WI38 (cell line): Measurements from ENCODE around the gene SLC12A5.

Source experiments
- H3K4me3 ChIP-seq: 2 replicates; pipeline ENCODE4 v1.5.1; 2011; ENCODE audit warnings: low read depth, mild to moderate bottlenecking, control low read depth, low read length
- TF ChIP-seq, protein P1 (sequence below): IDR thresholded peaks from 2 replicates; pipeline ENCODE4 v1.5.1; 2012; ENCODE audit warnings: low read depth, mild to moderate bottlenecking, control low read depth, low read length

The SLC12A5 gene

GRCh38 chr20:46047821-46048220 is 18.8 kb downstream of the SLC12A5 start:
- no peak overlapping the region for H3K4me3 ChIP-seq
- TF ChIP-seq, protein P1, sequence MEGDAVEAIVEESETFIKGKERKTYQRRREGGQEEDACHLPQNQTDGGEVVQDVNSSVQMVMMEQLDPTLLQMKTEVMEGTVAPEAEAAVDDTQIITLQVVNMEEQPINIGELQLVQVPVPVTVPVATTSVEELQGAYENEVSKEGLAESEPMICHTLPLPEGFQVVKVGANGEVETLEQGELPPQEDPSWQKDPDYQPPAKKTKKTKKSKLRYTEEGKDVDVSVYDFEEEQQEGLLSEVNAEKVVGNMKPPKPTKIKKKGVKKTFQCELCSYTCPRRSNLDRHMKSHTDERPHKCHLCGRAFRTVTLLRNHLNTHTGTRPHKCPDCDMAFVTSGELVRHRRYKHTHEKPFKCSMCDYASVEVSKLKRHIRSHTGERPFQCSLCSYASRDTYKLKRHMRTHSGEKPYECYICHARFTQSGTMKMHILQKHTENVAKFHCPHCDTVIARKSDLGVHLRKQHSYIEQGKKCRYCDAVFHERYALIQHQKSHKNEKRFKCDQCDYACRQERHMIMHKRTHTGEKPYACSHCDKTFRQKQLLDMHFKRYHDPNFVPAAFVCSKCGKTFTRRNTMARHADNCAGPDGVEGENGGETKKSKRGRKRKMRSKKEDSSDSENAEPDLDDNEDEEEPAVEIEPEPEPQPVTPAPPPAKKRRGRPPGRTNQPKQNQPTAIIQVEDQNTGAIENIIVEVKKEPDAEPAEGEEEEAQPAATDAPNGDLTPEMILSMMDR: no peak

DNA sequence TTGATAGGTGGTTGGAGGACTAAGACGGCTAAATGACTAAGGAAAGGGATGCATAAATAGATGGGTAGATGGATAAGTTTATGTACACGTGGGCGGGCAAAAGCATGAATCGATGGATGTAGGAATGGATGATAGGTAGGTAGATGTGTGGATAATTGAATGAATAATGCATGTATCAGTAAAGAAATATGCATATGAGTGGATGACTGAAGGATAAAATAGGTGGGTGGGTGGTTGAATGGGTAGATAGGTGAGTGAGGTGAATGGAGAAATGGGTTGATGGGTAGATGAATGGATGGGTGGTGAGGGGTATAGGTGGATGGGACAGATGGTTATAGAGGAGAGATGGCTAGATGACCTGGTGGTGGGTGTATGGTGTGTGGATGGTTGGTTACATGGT is 20.2 kb downstream of the SLC12A5 start:
- TF ChIP-seq, protein P1: no peak
- H3K4me3 ChIP-seq: no peak overlapping the region

- TF ChIP-seq, protein P1: no peak
- H3K4me3 ChIP-seq: no peak overlapping the region
These were observed 20.8 kb downstream of the SLC12A5 start for GRCh38 chr20:46049815-46050214.

DNA sequence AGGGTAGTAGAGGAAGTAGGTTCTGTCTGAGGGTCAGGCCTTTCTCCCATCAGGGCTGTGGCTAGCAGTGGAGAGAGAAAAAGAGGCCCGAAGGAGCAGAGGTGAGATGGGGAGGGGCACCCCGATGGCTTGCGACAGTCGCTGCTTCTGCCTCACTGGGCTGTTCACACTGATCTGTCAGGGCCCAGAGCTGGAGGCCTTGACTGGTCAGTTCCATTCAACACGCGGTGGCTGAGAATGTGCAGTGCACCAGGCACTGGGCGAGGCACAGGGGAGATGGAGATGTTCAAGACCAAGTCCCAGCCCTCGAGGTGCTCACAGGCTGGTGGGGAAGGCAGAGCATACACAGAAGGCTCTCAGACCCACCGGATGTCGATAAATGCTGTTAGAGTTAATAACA is 21.4 kb downstream of the SLC12A5 start:
- TF ChIP-seq, protein P1: no peak
- no peak overlapping the region for H3K4me3 ChIP-seq

GRCh38 chr20:46050885-46051284 is 21.9 kb downstream of the SLC12A5 start:
- TF ChIP-seq, protein P1: no peak
- no peak overlapping the region for H3K4me3 ChIP-seq

GRCh38 chr20:46051556-46052308 is 22.7 kb downstream of the SLC12A5 start:
- TF ChIP-seq, protein P1: no peak
- H3K4me3 ChIP-seq: no peak overlapping the region

GRCh38 chr20:46053416-46053815 is 24.4 kb downstream of the SLC12A5 start:
- H3K4me3 ChIP-seq: no peak overlapping the region
- TF ChIP-seq, protein P1: no peak
